Upper lobe of right lung (tissue), 1 donor: ENCODE results near the gene ATG5. TPM values are rescaled to one million over a fixed set of nuclear protein-coding genes. Genes with fewer than 3 reads are reported as not detected.

ENCODE experiments used
- ATAC-seq: fragments of 200-7000 bp; cut with Tn5 transposase; one replicate; pipeline ENCODE4 v1.9.1; 2020; ENCODE audit warnings: mild to moderate bottlenecking, moderate library complexity
- DNase-seq: peaks from one replicate; pipeline ENCODE4 v3.0.0-alpha.2; 2020
- H3K27ac ChIP-seq: fragments of 200-600 bp; one replicate; pipeline ENCODE4 v1.8.0; 2022
- H3K27me3 ChIP-seq: fragments of 200-600 bp; one replicate; pipeline ENCODE4 v1.8.0; 2022; ENCODE audit warnings: mild to moderate bottlenecking
- H3K36me3 ChIP-seq: fragments of 200-600 bp; one replicate; pipeline ENCODE4 v1.8.0; 2022
- H3K4me1 ChIP-seq: fragments of 200-600 bp; one replicate; pipeline ENCODE4 v1.8.0; 2022
- H3K4me3 ChIP-seq: fragments of 200-600 bp; one replicate; pipeline ENCODE4 v1.8.0; 2022; ENCODE audit warnings: mild to moderate bottlenecking
- H3K9me3 ChIP-seq: fragments of 200-600 bp; one replicate; pipeline ENCODE4 v1.8.0; 2022
- intact Hi-C: fragments of 100-400 bp; cut with DNase I; formaldehyde crosslinking; loops from one replicate; pipeline ENCODE4 v1.11.0; 2022
- total RNA-seq: library from RNA; stranded (reverse); fragmentation: NEBNext Ultra II Directional; extraction: Animal tissue kit (Norgen Biotek cat#: 25700); gene quantifications from one replicate; pipeline ENCODE4 v1.2.1, GENCODE V29; 2021
- TF ChIP-seq, protein P1 (sequence below): fragments of 200-600 bp; IDR thresholded peaks from one replicate; pipeline ENCODE4 v1.8.0; 2022; ENCODE audit warnings: antibody characterized with exemption
- donor health status: DM: no; HTN: yes; CAD: no; lungs with severe emphysema.

ATG5 gene
- total RNA-seq, 1 donor from 2014 or later = 34.4 TPM

DNA sequence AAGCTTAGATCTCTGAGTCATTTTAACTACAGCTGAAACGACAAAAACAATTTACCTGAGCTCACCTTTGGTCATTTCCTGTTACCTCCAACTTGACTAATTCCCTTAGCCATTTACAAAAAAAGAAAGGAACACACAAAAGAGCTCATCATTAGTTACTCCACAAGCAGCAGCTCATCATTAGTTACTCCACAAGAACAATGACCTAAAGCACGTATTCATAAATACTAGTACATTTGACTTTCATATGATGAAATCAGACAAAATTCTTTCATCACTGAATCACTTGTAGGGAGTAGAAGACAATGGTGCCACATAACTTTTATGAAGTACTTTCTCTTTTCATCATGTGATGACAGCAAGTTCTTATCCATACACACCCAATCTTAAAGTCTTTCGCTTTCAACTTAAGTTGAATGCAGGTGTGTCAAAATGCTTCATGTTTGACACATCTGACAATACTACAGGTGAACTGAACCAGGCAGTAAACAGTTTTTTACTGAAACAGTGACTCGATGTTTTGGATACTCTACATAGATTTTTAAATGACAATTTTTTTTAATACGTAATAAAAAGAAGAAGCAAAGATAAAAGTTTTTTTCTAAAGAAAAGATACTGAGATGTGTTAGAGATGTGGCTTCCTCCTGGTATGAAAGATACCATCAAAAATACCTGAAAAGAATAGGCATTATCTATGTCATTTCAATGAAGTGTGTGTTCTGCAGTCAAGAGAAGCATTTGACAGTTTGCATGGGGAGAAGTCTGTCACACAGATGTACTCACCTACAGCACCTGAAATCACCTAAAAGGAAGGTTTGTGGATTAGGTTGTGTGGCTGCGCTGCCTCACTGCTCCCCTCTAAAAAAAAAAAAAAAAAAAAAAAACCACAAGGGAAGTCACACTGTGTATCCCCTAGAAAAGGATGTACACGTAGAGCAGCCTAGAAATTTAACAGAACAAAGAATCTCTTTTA is 130.3 kb downstream of the ATG5 start:
- TF ChIP-seq, protein P1, sequence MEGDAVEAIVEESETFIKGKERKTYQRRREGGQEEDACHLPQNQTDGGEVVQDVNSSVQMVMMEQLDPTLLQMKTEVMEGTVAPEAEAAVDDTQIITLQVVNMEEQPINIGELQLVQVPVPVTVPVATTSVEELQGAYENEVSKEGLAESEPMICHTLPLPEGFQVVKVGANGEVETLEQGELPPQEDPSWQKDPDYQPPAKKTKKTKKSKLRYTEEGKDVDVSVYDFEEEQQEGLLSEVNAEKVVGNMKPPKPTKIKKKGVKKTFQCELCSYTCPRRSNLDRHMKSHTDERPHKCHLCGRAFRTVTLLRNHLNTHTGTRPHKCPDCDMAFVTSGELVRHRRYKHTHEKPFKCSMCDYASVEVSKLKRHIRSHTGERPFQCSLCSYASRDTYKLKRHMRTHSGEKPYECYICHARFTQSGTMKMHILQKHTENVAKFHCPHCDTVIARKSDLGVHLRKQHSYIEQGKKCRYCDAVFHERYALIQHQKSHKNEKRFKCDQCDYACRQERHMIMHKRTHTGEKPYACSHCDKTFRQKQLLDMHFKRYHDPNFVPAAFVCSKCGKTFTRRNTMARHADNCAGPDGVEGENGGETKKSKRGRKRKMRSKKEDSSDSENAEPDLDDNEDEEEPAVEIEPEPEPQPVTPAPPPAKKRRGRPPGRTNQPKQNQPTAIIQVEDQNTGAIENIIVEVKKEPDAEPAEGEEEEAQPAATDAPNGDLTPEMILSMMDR = no peak
- ATAC-seq (no peak), DNase-seq (no peak)

DNA sequence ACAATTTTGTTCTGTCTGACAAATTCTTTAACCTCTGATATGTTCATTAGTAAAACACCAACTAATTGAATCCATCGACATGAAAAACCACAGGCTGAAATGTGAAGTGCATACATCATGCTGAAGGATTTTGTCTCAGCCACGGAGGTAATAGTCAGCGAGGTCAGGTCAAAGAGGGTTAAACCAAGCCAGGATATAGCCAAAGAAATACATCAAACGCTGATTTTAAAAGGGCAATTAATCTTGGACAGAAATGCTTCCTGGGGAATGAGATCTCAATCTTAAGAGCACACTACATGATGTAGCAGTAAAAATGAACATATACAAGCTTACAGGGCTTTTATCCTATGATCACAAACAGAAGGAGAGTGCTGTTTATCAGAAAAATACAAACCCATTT is 132.7 kb downstream of the ATG5 start:
- no peak overlapping the region for H3K27ac ChIP-seq
- no peaks in the 10 kb centered on the region for H3K4me1 ChIP-seq
- TF ChIP-seq, protein P1 = no peak
- H3K4me3 ChIP-seq = no peak overlapping the region
- ATAC-seq (no peak), DNase-seq (no peak)
- intact Hi-C loops = no loop called here
- no peaks in the 10 kb centered on the region for H3K27me3 ChIP-seq
- no peaks in the 10 kb centered on the region for H3K9me3 ChIP-seq
- no peaks in the 10 kb centered on the region for H3K36me3 ChIP-seq

More for the DNA sequence above, 130.3 kb downstream of the ATG5 start:
- Histone ChIP-seq H3K27me3 (no peaks in the 10 kb centered on the region), H3K27ac (no peak overlapping the region), H3K4me3 (no peak overlapping the region), H3K36me3 (no peaks in the 10 kb centered on the region), H3K9me3 (no peaks in the 10 kb centered on the region), H3K4me1 (no peaks in the 10 kb centered on the region)
- intact Hi-C loops = no loop called here

DNA sequence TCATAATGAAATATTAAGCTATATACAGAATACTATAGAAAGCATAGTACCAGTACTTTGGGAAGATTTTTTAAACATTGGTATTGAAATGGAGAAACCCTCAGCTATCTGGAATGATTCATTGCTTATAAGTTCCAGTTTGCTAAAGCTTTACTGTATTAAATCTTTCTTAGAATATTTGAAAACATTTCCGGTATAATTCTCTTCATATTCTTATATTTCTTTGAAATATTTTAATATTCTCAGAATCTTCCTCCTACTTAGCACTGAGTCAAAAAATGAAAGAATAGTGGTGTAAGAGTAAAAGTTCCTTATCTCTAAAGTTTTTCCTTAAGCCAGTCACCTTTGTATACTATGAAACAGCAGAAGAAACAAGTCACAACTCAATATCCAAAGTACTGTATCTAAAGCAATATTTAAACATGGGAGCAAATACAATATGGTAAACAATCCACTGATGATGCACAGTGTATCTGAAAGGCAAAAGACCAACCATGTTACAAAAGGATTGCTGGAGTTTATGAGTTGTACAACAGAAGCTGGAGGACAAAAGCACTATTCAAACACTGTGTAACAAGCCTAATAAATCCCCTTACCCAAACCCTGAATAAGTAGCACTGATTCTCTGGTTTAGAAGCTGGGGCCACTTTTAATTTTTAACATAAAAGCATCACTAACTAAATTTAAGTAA is 137.3 kb downstream of the ATG5 start:
- H3K27me3 ChIP-seq = no peaks in the 10 kb centered on the region
- DNase-seq = no peak
- H3K36me3 ChIP-seq = peaks cover 7% of the 10 kb centered on the region
- ATAC-seq = no peak
- TF ChIP-seq, protein P1 = no peak
- intact Hi-C loops = no loop called here
- H3K27ac ChIP-seq = no peak overlapping the region
- H3K9me3 ChIP-seq = no peaks in the 10 kb centered on the region
- no peaks in the 10 kb centered on the region for H3K4me1 ChIP-seq
- no peak overlapping the region for H3K4me3 ChIP-seq

DNA sequence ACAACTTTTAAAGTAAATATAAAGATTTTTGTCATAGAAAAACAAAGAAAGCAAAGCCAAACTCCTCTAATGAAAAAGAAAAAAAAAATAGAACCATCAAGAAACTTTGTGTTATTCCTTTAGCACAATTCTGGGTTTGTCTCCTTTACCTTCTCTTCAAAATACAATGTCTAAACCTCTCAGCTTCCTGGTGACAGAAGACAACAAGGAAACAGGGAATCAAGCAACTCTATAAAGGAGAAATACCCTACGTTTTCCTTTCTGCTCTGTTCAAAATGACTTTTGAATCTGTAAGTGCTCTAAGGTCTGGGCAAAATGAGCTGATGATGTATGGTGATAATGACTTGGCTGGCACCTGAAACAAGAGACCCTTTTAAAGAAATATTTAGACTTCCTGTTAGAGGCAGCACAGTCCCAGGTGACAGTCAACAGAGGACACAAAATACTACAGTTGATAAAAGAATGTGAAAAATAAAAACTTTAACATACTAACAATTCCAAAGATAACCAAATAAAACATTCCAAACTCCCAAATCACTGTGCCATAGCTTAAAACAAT is 138.1 kb downstream of the ATG5 start:
- TF ChIP-seq, protein P1 = no peak
- Histone ChIP-seq H3K4me3 (no peak overlapping the region), H3K27ac (no peak overlapping the region), H3K9me3 (no peaks in the 10 kb centered on the region), H3K36me3 (peaks cover 7% of the 10 kb centered on the region), H3K27me3 (no peaks in the 10 kb centered on the region), H3K4me1 (no peaks in the 10 kb centered on the region)
- intact Hi-C loops = no loop called here
- ATAC-seq (no peak), DNase-seq (no peak)

DNA sequence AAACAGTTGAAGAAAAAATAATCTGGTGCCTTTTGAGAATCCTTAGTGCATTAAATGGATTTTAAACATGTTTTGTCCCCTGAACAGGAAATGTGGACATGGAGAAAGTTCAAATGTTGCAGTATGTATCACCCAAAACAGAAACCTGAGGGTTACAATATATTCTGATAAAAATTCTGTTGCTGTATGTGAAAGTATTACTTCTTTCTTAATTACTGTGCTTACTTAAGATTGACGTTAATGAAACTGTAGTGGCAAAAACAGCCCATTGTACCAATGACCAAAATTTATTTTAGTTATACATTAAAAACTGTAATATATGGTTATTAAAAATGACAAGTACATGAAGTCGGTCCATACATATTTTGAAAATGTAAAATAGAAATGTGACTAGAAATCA is 138.8 kb downstream of the ATG5 start:
- DNase-seq = no peak
- intact Hi-C loops = no loop called here
- no peak overlapping the region for H3K27ac ChIP-seq
- TF ChIP-seq, protein P1 = no peak
- peaks cover 7% of the 10 kb centered on the region for H3K36me3 ChIP-seq
- H3K4me1 ChIP-seq = no peaks in the 10 kb centered on the region
- H3K4me3 ChIP-seq = no peak overlapping the region
- no peak for ATAC-seq
- no peaks in the 10 kb centered on the region for H3K9me3 ChIP-seq
- H3K27me3 ChIP-seq = no peaks in the 10 kb centered on the region
